ENCODE data around the gene GHRHR.

- TF ChIP-seq ATF7 (IDR thresholded peaks at IDR 0.05; ENCODE audit: low read depth) (no peak), TAF1 (IDR thresholded peaks at IDR 0.05; ENCODE audit: borderline replicate concordance, low read depth, low read length) (no peak), CTCF (IDR thresholded peaks at IDR 0.05 in 2 of 3, conservative IDR thresholded peaks at IDR 0.05 in 1 of 3; ENCODE audit: control insufficient read depth in 2 of 3, extremely low read depth in 1 of 3, insufficient read depth in 1 of 3, low read depth in 3 of 3, low read length in 3 of 3) (no peak), FOXM1 (IDR thresholded peaks at IDR 0.05; ENCODE audit: low read depth, low read length) (no peak), ZZZ3 (IDR thresholded peaks at IDR 0.05; ENCODE audit: control insufficient read depth, insufficient read length, low read depth) (no peak), BCLAF1 (IDR thresholded peaks at IDR 0.05) (no peak), YY1 (IDR thresholded peaks at IDR 0.05; ENCODE audit: low read depth, low read length) (no peak)
These were observed 12.6 kb downstream of the GHRHR start for GRCh38 chr7:30976381-30976780.

All from GM12878 (cell line).